Kidney tubule cell (primary cell): ENCODE data around the gene PRDM13.
"Not testable (repeated sequence)": the region's sequence is repeated elsewhere in the genome, so short reads cannot be mapped to it uniquely, and the experiment has no call there.

Experiments used
- DNase-seq: peaks from one replicate; pipeline ENCODE4 v3.0.0-alpha.2; 2018; ENCODE audit warnings: low spot score

PRDM13 gene

DNA sequence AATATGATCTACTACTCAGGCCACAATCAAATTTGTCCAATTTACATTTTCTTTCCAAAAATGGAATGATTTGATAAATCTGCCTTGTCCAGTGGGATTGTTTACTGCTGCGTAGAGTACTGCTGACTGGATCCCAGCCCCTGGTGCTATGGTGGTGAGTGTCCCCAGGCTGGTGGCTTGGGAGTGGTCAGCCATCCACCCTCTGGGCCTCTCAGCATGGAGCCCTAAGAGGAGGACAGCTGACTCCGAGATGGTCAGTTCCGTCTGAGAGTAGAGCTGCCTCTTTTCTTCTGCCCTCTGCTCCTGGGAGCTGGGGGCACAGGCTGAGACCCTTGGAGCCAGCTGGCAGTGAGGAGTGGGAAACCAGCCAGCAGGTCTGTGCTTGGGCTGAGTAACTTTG, 22.7 kb downstream of the PRDM13 start:
- no peak for DNase-seq

GRCh38 chr6:99637629-99638028, 31.0 kb downstream of the PRDM13 start:
- DNase-seq, result no peak

GRCh38 chr6:99638358-99638757, 31.7 kb downstream of the PRDM13 start:
- not testable (repeated sequence) for DNase-seq

DNA sequence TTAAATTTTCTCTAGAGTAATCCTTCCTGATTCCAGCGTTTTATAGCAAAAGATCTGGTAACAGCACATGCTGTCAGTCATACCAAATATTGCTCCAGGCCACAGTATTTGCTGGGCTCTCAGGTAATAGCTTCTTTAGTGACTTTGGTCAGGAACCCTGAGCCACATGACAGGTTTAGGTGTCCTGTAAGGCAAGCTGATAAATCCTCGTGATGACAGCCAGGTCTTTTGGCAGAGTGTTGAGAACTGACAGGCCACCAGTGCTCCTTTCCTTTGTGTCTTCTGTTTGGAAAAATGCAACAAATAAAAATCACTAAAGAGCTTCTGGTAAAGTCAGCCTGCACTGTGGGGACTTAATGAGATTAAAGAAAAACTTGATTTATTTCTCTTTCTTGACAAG, 34.6 kb downstream of the PRDM13 start:
- DNase-seq, result no peak

GRCh38 chr6:99645986-99646385, 39.4 kb downstream of the PRDM13 start:
- no peak for DNase-seq

- DNase-seq, result not testable (repeated sequence)
Measured at GRCh38 chr6:99650091-99650571, 43.5 kb downstream of the PRDM13 start.

DNA sequence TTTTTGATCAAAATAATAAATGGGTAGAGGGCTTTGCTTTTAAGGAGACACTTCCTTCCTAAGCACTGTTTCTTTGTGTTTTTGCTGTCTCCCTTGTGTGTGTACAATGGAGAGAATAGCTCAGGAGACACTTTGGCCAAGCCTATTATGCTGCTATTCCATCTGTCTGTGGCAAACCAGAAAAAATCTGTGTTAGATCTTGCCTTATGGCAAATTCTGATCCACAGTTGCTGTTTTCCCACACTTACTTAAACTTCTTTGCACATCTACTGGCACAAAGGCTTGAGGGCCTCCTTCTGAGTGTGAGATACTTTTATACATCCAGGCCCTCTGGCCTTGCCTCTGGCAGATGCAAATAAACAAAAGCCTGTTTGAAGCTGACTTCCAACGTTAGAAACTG, 53.6 kb downstream of the PRDM13 start:
- DNase-seq, result no peak

- no peak for DNase-seq
Measured at GRCh38 chr6:99661870-99662269, 55.2 kb downstream of the PRDM13 start.

GRCh38 chr6:99662616-99663015, 56.0 kb downstream of the PRDM13 start:
- no peak for DNase-seq
